T-helper 17 cell (primary cell): ENCODE measurements around the gene GSE1. TPM values are rescaled to one million over a fixed set of nuclear protein-coding genes. Genes with fewer than 3 reads are reported as not detected.

Experiments used
- ATAC-seq: fragments of 150-1000 bp; cut with Tn5 transposase; 2 replicates; pipeline ENCODE4 v1.10.0; 2021; ENCODE audit warnings: mild to moderate bottlenecking, moderate library complexity
- DNase-seq, 3 donors: peaks; one replicate each; pipeline versions ENCODE4 v3.0.0 to v3.0.0-alpha.2; 2020 to 2021
- H3K9me3 ChIP-seq: one replicate; pipeline ENCODE4 v1.7.0; 2013; ENCODE audit warnings: low read length, mild to moderate bottlenecking; ENCODE audit not compliant: control insufficient read depth, poor library complexity, severe bottlenecking
- H3K27ac Mint-ChIP-seq: one replicate; pipeline ENCODE4 v1.8.0; 2022; ENCODE audit warnings: mild to moderate bottlenecking, moderate library complexity, mixed read lengths
- H3K27me3 Mint-ChIP-seq: one replicate; pipeline ENCODE4 v1.8.0; 2022; ENCODE audit warnings: mixed read lengths
- H3K36me3 Mint-ChIP-seq: one replicate; pipeline ENCODE4 v1.8.0; 2022; ENCODE audit warnings: low read depth, mixed read lengths
- H3K4me1 Mint-ChIP-seq: one replicate; pipeline ENCODE4 v1.8.0; 2022; ENCODE audit warnings: mild to moderate bottlenecking, mixed read lengths
- H3K4me3 Mint-ChIP-seq: one replicate; pipeline ENCODE4 v1.8.0; 2022; ENCODE audit warnings: mild to moderate bottlenecking, moderate library complexity, mixed read lengths
- total RNA-seq, 4 donors: library from RNA in 2 of 4; stranded (reverse) in 2 of 4; gene quantifications; one replicate each; pipeline ENCODE4 v1.2.3 and lab custom pipeline; 2022 to 2026

The GSE1 gene
- total RNA-seq, 2 donors from 2014 or later: 39.1 to 40.9 TPM

GRCh38 chr16:85634747-85635544 lies 21.8 kb downstream of the GSE1 start:
- Mint-ChIP-seq H3K27me3 (no peaks in the 10 kb centered on the region), H3K4me1 (peaks cover 4% of the 10 kb centered on the region), H3K36me3 (no peaks in the 10 kb centered on the region), H3K4me3 (no peak overlapping the region), H3K27ac (no peak overlapping the region)
- DNase-seq (no peak), ATAC-seq (no peak)
- H3K9me3 ChIP-seq: no peaks in the 10 kb centered on the region

GRCh38 chr16:85635545-85636140 lies 22.5 kb downstream of the GSE1 start:
- ATAC-seq (no peak), DNase-seq (no peak)
- no peaks in the 10 kb centered on the region for H3K9me3 ChIP-seq
- H3K27ac Mint-ChIP-seq: no peak overlapping the region
- H3K36me3 Mint-ChIP-seq: no peaks in the 10 kb centered on the region
- H3K27me3 Mint-ChIP-seq: no peaks in the 10 kb centered on the region
- no peak overlapping the region for H3K4me3 Mint-ChIP-seq
- H3K4me1 Mint-ChIP-seq: peaks cover 4% of the 10 kb centered on the region

- no peaks in the 10 kb centered on the region for H3K9me3 ChIP-seq
- peaks cover 4% of the 10 kb centered on the region for H3K4me1 Mint-ChIP-seq
- ATAC-seq (no peak), DNase-seq (no peak)
- no peak overlapping the region for H3K27ac Mint-ChIP-seq
- no peaks in the 10 kb centered on the region for H3K27me3 Mint-ChIP-seq
- no peaks in the 10 kb centered on the region for H3K36me3 Mint-ChIP-seq
- H3K4me3 Mint-ChIP-seq: no peak overlapping the region
Observed at GRCh38 chr16:85636234-85636812, 23.2 kb downstream of the GSE1 start.

GRCh38 chr16:85637061-85637807 lies 24.1 kb downstream of the GSE1 start:
- no peaks in the 10 kb centered on the region for H3K36me3 Mint-ChIP-seq
- H3K4me3 Mint-ChIP-seq: no peak overlapping the region
- no peak for DNase-seq
- H3K27me3 Mint-ChIP-seq: no peaks in the 10 kb centered on the region
- no peak overlapping the region for H3K27ac Mint-ChIP-seq
- ATAC-seq: no peak
- H3K4me1 Mint-ChIP-seq: peaks cover 4% of the 10 kb centered on the region
- no peaks in the 10 kb centered on the region for H3K9me3 ChIP-seq

- DNase-seq (no peak), ATAC-seq (no peak)
- H3K4me1 Mint-ChIP-seq: peaks cover 4% of the 10 kb centered on the region
- no peaks in the 10 kb centered on the region for H3K36me3 Mint-ChIP-seq
- H3K27me3 Mint-ChIP-seq: no peaks in the 10 kb centered on the region
- H3K27ac Mint-ChIP-seq: no peak overlapping the region
- no peaks in the 10 kb centered on the region for H3K9me3 ChIP-seq
- no peak overlapping the region for H3K4me3 Mint-ChIP-seq
Observed at GRCh38 chr16:85637808-85638647, 24.9 kb downstream of the GSE1 start.

- Mint-ChIP-seq H3K4me3 (no peak overlapping the region), H3K27ac (no peak overlapping the region), H3K4me1 (peaks cover 4% of the 10 kb centered on the region), H3K36me3 (no peaks in the 10 kb centered on the region), H3K27me3 (no peaks in the 10 kb centered on the region)
- no peaks in the 10 kb centered on the region for H3K9me3 ChIP-seq
- DNase-seq (no peak), ATAC-seq (no peak)
Observed at GRCh38 chr16:85638695-85639409, 25.7 kb downstream of the GSE1 start.

- H3K4me3 Mint-ChIP-seq: no peak overlapping the region
- H3K27ac Mint-ChIP-seq: no peak overlapping the region
- no peaks in the 10 kb centered on the region for H3K27me3 Mint-ChIP-seq
- ATAC-seq (no peak), DNase-seq (no peak)
- H3K9me3 ChIP-seq: no peaks in the 10 kb centered on the region
- no peaks in the 10 kb centered on the region for H3K36me3 Mint-ChIP-seq
- H3K4me1 Mint-ChIP-seq: peaks cover 10% of the 10 kb centered on the region
Observed at GRCh38 chr16:85639529-85640253, 26.6 kb downstream of the GSE1 start.

GRCh38 chr16:85640254-85640558 lies 27.1 kb downstream of the GSE1 start:
- ATAC-seq: no peak
- Mint-ChIP-seq H3K4me1 (peaks cover 10% of the 10 kb centered on the region), H3K27me3 (no peaks in the 10 kb centered on the region), H3K4me3 (no peak overlapping the region), H3K27ac (no peak overlapping the region), H3K36me3 (no peaks in the 10 kb centered on the region)
- DNase-seq: no peak
- H3K9me3 ChIP-seq: no peaks in the 10 kb centered on the region

GRCh38 chr16:85640585-85640984 lies 27.5 kb downstream of the GSE1 start:
- H3K9me3 ChIP-seq: no peaks in the 10 kb centered on the region
- ATAC-seq (no peak), DNase-seq (no peak)
- H3K36me3 Mint-ChIP-seq: no peaks in the 10 kb centered on the region
- H3K27ac Mint-ChIP-seq: no peak overlapping the region
- no peaks in the 10 kb centered on the region for H3K27me3 Mint-ChIP-seq
- H3K4me3 Mint-ChIP-seq: no peak overlapping the region
- H3K4me1 Mint-ChIP-seq: peaks cover 10% of the 10 kb centered on the region

- Mint-ChIP-seq H3K27ac (peak overlapping the region; percentile 63), H3K4me1 (peaks cover 12% of the 10 kb centered on the region), H3K36me3 (no peaks in the 10 kb centered on the region), H3K4me3 (no peak overlapping the region), H3K27me3 (no peaks in the 10 kb centered on the region)
- no peak for DNase-seq
- no peak for ATAC-seq
- H3K9me3 ChIP-seq: no peaks in the 10 kb centered on the region
Observed at GRCh38 chr16:85641305-85641704, 28.2 kb downstream of the GSE1 start.

GRCh38 chr16:85641776-85642176 lies 28.7 kb downstream of the GSE1 start:
- H3K9me3 ChIP-seq: no peaks in the 10 kb centered on the region
- Mint-ChIP-seq H3K27ac (no peak overlapping the region), H3K4me1 (peaks cover 12% of the 10 kb centered on the region), H3K27me3 (no peaks in the 10 kb centered on the region), H3K4me3 (no peak overlapping the region), H3K36me3 (no peaks in the 10 kb centered on the region)
- ATAC-seq: no peak
- no peak for DNase-seq
